NCI-H446 (cell line): ENCODE data around the gene MDC1.
"Not testable (repeated sequence)": the region's sequence is repeated elsewhere in the genome, so short reads cannot be mapped to it uniquely, and the experiment has no call there.

ENCODE experiments used
- DNase-seq, 2 experiments: peaks; one replicate each; lab custom pipeline; 2025; lab: John Stamatoyannopoulos, UW

Gene MDC1

DNA sequence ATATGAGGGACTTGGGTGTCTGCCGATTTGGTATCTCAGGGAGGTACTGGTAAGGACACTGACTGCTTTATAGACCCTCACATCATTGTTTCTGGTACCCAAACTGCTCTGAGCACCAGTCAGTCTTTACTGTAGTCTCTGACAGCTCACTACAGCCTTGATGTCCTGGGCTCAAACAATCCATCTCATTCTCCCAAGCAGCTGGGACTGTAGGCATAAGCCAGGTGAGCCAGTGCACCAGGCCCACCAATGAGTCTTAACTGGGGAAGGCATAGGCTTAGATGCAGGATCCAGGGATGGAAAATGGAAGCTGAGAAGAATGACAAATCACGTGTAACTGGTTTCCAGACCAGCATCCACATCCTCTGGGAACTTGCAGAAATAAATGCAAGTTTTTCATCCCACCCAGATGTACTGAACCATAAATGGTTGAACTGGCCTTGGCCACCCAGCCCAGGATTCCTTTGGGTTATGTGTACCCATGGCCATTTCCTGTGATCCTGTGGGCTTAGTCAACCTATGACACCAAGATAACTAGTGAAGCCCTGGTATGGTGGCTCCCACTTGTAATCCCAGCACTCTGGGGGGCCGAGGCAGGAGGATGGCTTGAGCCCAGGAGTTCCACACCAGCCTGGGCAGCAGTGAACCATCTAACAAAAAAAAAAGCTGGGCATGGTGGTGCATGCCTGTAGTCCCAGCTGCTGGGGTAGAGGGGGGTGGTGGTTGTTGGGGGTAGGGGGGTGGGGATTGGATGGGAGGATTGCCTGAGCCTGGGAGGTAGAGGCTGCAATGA is 8.8 kb upstream of the MDC1 start:
- DNase-seq: no peak

DNA sequence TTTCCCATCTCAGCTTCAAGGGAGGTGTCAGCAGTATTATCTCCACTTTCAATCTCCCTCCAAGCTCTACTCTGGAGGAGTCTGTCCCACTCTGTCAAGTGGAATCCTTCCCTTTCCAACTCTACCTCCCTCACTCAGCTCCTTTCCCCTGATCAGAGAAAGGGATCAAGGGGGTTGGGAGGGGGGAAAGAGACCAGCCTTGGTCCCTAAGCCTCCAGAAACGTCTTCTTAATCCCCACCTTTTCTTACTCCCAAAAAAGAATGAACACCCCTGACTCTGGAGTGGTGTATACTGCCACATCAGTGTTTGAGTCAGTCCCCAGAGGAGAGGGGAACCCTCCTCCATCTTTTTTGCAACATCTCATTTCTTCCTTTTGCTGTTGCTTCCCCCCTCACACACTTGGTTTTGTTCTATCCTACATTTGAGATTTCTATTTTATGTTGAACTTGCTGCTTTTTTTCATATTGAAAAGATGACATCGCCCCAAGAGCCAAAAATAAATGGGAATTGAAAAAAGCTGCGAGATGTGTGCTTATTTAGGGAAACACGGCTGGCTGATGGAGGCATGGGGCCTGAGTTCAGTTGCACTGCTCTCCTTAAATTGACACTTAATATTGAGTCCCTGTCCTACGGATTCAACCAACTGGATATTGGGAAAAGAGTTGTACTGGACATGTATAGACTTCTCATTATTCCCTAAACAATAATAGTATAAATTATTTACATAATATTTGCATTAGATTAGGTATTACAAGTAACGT is 8.0 kb upstream of the MDC1 start:
- DNase-seq: no peak

DNA sequence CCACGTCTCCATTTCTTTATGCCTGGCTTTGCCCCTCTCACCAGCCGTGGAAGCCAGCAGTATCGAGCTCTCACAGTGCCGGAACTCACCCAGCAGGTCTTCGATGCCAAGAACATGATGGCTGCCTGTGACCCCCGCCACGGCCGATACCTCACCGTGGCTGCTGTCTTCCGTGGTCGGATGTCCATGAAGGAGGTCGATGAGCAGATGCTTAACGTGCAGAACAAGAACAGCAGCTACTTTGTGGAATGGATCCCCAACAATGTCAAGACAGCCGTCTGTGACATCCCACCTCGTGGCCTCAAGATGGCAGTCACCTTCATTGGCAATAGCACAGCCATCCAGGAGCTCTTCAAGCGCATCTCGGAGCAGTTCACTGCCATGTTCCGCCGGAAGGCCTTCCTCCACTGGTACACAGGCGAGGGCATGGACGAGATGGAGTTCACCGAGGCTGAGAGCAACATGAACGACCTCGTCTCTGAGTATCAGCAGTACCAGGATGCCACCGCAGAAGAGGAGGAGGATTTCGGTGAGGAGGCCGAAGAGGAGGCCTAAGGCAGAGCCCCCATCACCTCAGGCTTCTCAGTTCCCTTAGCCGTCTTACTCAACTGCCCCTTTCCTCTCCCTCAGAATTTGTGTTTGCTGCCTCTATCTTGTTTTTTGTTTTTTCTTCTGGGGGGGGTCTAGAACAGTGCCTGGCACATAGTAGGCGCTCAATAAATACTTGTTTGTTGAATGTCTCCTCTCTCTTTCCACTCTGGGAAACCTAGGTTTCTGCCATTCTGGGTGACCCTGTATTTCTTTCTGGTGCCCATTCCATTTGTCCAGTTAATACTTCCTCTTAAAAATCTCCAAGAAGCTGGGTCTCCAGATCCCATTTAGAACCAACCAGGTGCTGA is 7.0 kb upstream of the MDC1 start:
- DNase-seq: not testable (repeated sequence)

DNA sequence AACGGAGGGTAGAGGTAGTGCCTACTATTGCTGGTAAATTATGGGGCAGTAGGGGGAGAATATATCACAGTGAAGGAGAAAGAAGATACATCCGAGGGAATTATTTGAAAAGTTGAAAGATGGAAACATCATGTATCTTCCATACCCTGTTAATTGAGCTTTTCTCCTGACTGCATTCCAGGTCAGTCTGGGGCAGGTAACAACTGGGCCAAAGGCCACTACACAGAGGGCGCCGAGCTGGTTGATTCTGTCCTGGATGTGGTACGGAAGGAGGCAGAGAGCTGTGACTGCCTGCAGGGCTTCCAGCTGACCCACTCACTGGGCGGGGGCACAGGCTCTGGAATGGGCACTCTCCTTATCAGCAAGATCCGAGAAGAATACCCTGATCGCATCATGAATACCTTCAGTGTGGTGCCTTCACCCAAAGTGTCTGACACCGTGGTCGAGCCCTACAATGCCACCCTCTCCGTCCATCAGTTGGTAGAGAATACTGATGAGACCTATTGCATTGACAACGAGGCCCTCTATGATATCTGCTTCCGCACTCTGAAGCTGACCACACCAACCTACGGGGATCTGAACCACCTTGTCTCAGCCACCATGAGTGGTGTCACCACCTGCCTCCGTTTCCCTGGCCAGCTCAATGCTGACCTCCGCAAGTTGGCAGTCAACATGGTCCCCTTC is 6.2 kb upstream of the MDC1 start:
- not testable (repeated sequence) for DNase-seq

DNA sequence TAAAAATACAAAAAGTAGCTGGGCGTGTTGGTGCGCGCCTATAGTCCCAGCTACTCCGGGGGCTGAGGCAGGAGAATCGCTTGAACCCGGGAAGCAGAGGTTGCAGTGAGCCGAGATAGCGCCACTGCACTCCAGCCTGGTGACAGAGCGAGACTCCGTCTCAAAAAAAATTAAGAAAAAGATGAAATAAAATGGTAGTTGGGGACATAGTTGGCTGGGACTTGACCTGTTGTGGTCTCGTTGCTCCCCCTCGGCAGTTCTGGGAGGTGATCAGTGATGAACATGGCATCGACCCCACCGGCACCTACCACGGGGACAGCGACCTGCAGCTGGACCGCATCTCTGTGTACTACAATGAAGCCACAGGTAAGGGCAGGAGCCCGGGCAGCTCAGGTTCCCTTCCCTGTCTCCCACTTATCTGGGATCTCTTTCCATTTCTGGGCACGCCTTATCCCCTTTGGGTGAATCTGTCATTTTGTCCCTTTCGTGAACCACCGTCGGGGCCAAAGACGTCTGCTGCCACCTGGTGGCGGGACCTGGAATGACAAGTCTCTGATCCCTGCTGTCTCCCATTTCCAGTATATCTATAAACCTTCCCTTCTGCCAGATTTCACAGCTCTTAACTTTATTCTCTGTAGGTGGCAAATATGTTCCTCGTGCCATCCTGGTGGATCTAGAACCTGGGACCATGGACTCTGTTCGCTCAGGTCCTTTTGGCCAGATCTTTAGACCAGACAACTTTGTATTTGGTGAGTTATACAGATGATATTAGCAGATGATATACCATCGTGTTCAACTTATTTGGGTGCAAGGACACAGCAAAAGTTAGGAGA is 5.4 kb upstream of the MDC1 start:
- DNase-seq: peak; percentile 66 to 77

DNA sequence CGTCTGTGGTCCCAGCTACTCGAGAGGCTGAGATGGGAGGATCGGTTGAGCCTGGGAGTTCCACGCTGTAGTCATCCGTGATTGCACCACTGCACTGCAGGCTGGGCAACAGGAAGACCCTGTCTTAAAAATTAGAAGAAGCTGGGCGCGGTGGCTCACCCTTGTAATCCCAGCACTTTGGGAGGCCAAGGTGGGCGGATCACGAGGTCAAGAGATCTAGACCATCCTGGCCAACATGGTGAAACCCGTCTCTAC is 4.9 kb upstream of the MDC1 start:
- not testable (repeated sequence) for DNase-seq

DNA sequence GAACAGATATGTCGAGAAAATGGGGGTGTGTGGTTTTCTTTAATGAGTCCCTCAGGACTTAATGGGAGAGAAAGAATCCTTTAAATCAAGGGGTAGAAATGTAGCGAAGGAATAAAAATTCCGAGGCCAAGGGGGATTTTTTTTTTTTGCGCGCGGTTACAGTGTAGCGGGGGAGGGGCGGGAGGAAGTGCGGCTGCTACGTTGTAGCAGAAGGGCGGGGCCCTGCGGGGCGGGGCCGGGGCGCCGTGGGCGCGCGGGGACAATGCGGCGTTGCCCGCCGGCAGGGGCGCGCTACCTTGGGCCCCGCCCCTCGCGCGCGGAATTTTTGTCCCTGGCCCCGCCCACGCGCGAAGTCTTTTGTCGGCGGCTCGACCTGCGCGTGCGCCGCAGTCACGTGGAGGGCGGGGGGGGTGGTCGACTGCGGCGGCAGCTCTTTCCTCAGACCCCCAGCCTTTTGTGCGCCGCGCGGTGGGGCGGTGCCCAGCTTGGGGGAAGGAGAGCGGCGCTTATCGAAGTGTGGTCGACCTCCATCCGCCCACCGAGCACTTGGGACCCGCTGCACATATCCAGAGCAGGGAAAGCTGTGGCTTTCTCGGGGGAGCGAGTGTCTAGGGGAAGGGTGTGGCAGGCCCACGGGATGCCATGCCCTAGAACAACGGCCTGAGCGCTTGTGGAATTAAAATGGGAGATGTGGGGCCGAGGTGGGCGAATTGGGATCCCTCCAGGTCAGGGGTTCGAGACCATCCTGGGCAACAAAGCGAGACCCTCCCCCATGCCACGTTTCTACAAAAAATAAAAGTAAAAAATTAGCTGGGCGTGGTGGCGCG is 4.3 kb upstream of the MDC1 start:
- peak; percentile 78 to 95 for DNase-seq

DNA sequence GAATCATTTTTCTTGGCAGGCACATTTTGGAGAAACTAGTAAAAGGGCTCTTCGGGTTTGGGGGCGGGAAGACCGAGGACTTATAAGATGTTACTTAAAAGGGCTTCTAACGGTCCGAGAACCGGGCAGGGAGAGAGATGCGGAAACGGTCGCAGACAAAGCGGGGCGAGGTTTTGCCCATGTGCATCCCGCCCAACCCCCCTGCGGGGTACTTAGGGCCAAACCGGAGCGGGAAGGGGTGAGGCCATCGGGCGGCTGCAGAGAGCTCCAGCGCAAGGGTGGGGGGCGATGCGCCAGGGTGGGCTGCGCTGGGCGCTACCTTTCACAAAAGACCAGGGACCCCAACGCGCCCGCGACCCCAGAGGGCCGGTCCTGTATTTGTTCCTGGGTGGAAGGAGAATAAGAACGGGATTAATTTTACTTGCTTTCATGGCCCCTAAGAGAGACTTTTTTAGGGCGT is 3.7 kb upstream of the MDC1 start:
- DNase-seq: peak; percentile 42 to 77

DNA sequence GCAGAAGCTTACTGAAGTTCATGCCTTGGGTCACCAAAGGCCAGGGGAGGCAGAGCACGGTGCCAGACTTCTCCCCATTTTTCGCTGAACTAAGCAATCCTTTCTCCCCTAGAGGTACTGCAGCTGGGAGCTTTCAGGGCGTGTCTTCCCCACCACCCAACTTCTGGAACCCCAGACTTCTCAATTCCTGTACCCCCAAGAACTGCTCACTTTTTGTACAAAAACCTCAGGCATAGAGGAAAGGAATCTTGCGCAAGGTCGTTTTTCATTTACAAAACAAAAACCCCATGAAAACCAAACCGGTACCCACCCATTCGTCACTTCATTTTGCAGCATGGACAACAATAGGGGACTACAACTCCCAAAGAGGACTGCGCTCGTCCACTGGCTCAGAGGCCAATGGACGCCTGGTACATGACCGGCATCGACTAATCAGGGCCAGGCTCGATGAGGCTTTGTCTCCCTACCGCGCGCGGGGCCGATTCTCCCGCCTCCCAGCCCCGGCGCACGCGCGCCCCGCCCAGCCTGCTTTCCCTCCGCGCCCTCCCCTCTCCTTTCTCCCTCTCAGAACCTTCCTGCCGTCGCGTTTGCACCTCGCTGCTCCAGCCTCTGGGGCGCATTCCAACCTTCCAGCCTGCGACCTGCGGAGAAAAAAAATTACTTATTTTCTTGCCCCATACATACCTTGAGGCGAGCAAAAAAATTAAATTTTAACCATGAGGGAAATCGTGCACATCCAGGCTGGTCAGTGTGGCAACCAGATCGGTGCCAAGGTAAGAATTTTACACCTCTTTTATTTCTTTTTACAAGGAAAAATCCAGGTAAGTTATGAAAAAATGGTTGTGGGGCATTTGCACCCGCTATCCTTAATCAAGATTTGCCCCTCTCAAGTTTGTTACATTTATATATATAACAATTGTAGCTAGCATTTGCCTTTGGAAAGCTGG is 3.0 kb upstream of the MDC1 start, which contains the start of gene TUBB:
Gene TUBB, plus strand, starts transcription at position 562 of the 947 bp plus-strand sequence. Its CDS starts 155 bp downstream, at position 717.
- DNase-seq: peak; percentile 94 to 97

DNA sequence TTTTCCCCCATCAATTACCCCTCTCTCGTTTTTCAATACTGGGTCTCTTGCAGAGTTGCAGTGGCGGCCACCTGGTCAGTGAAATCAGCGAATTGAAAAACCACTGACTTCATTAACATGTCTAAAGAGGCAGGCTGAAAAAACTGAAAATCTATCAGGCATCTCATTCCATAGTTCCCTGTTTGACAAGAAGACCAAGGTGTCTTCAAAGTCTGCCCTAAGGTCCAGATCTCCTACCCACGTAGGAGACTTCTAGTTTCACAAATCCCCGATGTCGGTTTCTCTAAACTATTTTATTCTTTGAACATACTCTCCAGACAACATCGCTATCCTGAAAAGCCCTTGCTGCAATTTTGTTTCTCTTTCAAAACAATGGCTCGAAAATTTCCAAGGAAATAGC is 2.3 kb upstream of the MDC1 start:
- DNase-seq: no peak

DNA sequence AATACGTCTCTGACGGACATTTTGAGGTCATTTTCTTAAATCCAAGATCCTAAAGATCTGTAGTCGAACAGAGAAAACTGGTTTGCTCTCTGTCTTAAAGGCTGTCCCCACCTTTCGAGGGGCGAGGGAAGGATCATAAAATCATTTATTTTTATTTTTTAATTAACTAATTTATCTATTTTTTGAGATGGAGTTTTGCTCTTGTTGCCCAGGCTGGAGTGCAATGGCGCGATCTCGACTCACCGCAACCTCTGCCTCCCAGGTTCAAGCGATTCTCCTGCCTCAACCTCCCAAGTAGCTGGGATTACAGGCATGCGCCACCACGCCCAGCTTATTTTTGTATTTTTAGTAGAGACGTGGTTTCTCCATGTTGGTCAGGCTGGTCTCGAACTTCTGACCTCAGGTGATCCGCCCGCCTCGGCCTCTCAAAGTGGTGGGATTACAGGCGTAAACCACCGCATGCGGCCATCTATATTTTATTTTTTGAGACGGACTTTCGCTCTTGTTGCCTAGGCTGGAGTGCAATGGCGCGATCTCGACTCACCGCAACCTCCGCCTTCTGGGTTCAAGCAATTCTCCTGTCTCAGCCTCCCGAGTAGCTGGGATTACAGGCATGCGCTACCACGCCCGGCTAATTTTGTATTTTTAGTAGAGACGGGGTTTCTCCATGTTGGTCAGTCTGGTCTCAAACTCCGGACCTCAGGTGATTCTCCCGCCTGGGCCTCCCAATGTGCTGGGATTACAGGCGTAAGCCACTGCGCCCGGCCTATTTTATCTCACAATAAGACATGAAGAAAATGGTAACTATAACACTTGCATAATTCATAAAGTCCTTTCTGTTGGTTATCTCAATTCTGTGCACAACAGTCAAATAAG is 1.0 kb upstream of the MDC1 start:
- DNase-seq: not testable (repeated sequence)

DNA sequence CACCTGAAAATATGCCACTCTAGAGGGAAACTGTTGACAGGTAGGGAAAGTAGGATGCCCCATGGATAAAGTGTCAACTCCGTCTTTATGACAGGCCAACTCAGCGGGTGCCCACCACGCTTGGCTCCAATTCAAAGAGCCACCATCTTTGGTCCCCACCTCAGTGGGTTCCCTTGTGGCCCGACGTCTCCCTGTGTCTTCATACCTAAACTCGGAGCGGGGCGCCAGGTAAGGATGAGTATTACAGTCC is 277 bp downstream of the MDC1 start:
- DNase-seq: no peak

DNA sequence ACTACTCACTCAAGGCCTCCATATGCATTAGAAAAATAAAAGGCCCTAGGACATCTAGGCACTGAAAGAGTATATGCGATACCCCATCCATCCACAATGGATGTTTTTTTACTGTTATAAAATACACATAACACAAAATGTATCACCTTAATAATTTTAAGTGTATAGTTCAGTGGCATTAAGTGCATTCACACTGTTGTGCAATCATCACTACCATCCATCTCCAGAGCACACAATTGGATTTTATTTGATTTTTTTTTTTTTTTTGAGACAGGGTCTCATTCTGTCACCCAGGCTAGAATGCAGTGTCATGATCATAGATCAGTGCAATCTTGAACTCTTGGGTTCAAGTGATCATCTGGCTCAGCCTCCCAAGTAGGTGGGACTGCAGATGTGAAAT is 2.8 kb downstream of the MDC1 start:
- no peak for DNase-seq

DNA sequence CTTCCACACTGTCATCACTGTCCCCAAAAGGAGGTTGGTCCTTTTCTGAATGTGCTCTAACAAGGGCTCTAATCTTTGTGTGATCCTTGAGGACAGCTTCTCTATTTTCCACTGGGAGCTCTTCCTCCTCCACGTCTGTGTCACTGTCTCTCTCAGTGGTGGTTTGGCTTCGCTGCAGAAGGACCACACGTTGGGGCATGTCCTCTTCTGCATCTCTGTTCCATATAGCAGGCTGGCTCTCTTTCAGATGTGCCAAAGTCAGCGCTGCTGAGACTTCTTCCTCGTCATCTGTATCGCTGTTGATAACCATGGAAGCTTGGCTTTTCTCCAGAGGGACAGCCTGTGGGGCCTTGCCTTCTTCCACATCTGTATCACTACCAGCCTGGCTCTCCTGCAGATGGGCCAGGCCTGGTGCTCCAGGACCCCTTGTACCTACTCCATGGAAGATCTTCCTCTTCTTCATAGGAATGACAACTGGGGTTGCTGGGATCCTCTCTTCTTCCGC is 4.6 kb downstream of the MDC1 start:
- DNase-seq: no peak

DNA sequence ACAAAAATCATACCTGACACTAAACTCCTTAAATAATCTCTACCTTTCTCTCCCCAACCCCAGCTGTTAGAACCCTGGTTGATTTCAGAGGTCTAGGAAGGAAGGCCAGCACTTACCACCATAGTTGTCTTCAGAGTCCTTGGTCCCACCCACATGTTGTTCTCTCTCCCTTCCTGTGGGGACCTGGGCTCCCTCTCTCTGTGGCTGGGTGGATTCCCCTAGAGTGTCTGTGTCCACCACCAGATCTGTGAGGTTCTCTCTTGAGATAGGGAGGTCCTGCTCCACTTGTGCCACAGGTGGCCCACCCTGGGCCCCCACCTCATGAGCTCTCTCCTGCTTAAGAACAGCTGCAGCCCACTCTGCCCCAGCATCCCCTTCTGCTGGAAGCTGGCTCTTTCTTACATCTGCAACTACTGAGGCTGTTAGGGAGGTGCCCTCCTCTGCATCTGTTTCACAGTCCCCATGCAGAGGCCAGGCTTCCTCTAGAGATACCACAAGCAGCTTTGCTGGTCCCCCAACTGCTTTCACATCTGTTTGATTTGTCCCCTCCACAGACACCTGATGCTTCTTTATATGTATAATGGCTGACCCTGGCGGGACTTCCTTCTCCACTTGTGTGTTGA is 5.2 kb downstream of the MDC1 start:
- DNase-seq: no peak

DNA sequence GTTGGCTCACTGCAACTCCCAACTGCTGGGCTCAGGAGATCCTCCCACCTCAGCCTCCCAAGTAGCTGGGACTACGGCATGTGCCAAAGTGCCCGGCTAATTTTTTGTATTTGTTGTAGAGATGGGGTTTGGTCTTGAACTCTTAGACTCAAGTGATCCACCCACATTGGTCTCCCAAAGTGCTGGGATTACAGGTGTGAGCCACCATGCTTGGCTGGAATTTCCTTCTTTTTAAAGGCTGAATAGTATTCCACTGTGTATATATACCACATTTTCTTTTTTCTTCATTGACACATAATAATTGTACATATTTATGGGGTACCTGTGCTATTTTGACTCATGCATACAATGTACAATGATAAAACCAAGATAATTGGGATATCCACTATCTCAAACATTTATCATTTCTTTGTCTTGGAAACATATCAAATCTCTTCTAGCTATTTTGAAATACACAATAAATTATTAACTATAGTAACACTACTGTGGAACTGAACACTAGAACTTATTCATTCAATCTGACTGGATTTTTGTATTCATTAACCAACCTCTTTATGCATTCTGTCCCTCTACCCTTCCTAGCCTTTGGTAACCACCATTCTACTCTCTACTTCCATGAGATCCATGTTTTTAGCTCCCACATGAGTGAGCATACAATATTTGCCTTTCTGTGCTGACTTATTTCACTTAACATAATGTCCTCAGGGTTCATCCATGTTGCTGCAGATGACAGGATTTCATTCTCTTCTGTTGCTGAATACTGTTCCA is 7.8 kb downstream of the MDC1 start:
- DNase-seq: no peak
